CD4-positive, alpha-beta T cell treated with Interleukin-2 at 100 ng/mL for 4 hours (primary cell): ENCODE measurements around the gene CHST3.

Experiments used
- DNase-seq: peaks from one replicate; pipeline ENCODE4 v3.0.0-alpha.2; 2020; ENCODE audit warnings: low spot score

CHST3 gene

GRCh38 chr10:72010234-72010973, 46.2 kb downstream of the CHST3 start:
- DNase-seq, result no peak

GRCh38 chr10:72011016-72011415, 46.8 kb downstream of the CHST3 start:
- no peak for DNase-seq

GRCh38 chr10:72011468-72011867, 47.3 kb downstream of the CHST3 start:
- DNase-seq, result no peak

- no peak for DNase-seq
Observed at GRCh38 chr10:72011976-72012512, 47.8 kb downstream of the CHST3 start.

GRCh38 chr10:72012796-72013195, 48.6 kb downstream of the CHST3 start:
- no peak for DNase-seq

- DNase-seq, result no peak
Observed at GRCh38 chr10:72013202-72013945, 49.2 kb downstream of the CHST3 start.

- no peak for DNase-seq
Observed at GRCh38 chr10:72014197-72014596, 50.0 kb downstream of the CHST3 start.

GRCh38 chr10:72014785-72015480, 50.7 kb downstream of the CHST3 start:
- DNase-seq, result no peak

- DNase-seq, result no peak
Observed at GRCh38 chr10:72015841-72016240, 51.6 kb downstream of the CHST3 start.

GRCh38 chr10:72016608-72017300, 52.6 kb downstream of the CHST3 start:
- no peak for DNase-seq

- no peak for DNase-seq
Observed at GRCh38 chr10:72019085-72019876, 55.1 kb downstream of the CHST3 start.

- no peak for DNase-seq
Observed at GRCh38 chr10:72020914-72021809, 57.0 kb downstream of the CHST3 start.

- no peak for DNase-seq
Observed at GRCh38 chr10:72022228-72022627, 58.0 kb downstream of the CHST3 start.

GRCh38 chr10:72024596-72024995, 60.4 kb downstream of the CHST3 start:
- DNase-seq, result no peak

GRCh38 chr10:72025400-72025799, 61.2 kb downstream of the CHST3 start:
- DNase-seq, result no peak

GRCh38 chr10:72025832-72026231, 61.6 kb downstream of the CHST3 start:
- no peak for DNase-seq

GRCh38 chr10:72026278-72027111, 62.3 kb downstream of the CHST3 start:
- no peak for DNase-seq

- DNase-seq, result no peak
Observed at GRCh38 chr10:72027498-72027897, 63.3 kb downstream of the CHST3 start.

- DNase-seq, result no peak
Observed at GRCh38 chr10:72029414-72029813, 65.2 kb downstream of the CHST3 start.
